AG10803 (cell line): ENCODE data around the gene FBN1.

ENCODE experiments used
- DNase-seq: peaks from one replicate; pipeline ENCODE4 v3.0.0; 2010; ENCODE audit warnings: low read depth
- H3K4me3 ChIP-seq: 2 replicates; pipeline ENCODE4 v1.5.1; 2011; ENCODE audit warnings: mild to moderate bottlenecking, low read length, control low read depth
- CTCF ChIP-seq: conservative IDR thresholded peaks from 2 replicates; pipeline ENCODE4 v1.5.1; 2011; ENCODE audit warnings: mild to moderate bottlenecking, low read length, control low read depth, inconsistent platforms

FBN1 gene

GRCh38 chr15:48643776-48644466 is 1.6 kb downstream of the FBN1 start:
- no peak for TF ChIP-seq CTCF
- DNase-seq = no peak
- H3K4me3 ChIP-seq = peak overlapping the region; percentile 96

- no peak for TF ChIP-seq CTCF
- no peak for DNase-seq
- H3K4me3 ChIP-seq = peak overlapping the region; percentile 96
These were observed 2.3 kb downstream of the FBN1 start for GRCh38 chr15:48643206-48643605.

GRCh38 chr15:48642795-48643194 is 2.7 kb downstream of the FBN1 start:
- peak; percentile 58 for DNase-seq
- peak overlapping the region; percentile 96 for H3K4me3 ChIP-seq
- no peak for TF ChIP-seq CTCF

- peak overlapping the region; percentile 96 for H3K4me3 ChIP-seq
- no peak for DNase-seq
- peak; percentile 54 for TF ChIP-seq CTCF
These were observed 4.1 kb downstream of the FBN1 start for GRCh38 chr15:48641416-48641815.

- TF ChIP-seq CTCF = no peak
- H3K4me3 ChIP-seq = no peak overlapping the region
- peak; percentile 70 for DNase-seq
These were observed 6.5 kb downstream of the FBN1 start for GRCh38 chr15:48638963-48639362.

- no peak for TF ChIP-seq CTCF
- H3K4me3 ChIP-seq = no peak overlapping the region
- DNase-seq = no peak
These were observed 7.9 kb downstream of the FBN1 start for GRCh38 chr15:48637639-48638038.

GRCh38 chr15:48636511-48636910 is 9.0 kb downstream of the FBN1 start:
- TF ChIP-seq CTCF = no peak
- DNase-seq = peak; percentile 86
- no peak overlapping the region for H3K4me3 ChIP-seq
